ENCODE measurements around the gene KRT13.

DNA sequence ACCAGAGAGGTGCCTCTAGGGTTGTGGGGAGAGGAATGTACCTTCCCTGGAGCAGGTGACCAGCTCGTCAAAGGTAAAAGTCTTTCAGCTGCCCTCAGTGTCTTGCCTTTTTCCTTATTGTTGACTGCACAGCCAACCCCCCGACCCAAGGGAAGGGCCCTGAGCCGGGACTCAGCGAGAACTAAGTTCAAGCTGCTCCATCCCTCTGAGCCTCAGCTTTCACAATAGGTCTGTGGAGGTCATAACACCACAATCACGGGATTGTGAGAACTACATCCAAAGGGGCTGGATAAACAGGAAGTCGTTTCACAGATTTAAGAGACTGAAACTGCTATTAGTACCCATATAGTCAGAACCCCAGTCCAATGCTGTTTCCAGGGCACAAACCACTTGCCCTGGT, 13.1 kb downstream of the KRT13 start:
- TF ChIP-seq, protein P1, sequence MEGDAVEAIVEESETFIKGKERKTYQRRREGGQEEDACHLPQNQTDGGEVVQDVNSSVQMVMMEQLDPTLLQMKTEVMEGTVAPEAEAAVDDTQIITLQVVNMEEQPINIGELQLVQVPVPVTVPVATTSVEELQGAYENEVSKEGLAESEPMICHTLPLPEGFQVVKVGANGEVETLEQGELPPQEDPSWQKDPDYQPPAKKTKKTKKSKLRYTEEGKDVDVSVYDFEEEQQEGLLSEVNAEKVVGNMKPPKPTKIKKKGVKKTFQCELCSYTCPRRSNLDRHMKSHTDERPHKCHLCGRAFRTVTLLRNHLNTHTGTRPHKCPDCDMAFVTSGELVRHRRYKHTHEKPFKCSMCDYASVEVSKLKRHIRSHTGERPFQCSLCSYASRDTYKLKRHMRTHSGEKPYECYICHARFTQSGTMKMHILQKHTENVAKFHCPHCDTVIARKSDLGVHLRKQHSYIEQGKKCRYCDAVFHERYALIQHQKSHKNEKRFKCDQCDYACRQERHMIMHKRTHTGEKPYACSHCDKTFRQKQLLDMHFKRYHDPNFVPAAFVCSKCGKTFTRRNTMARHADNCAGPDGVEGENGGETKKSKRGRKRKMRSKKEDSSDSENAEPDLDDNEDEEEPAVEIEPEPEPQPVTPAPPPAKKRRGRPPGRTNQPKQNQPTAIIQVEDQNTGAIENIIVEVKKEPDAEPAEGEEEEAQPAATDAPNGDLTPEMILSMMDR (IDR thresholded peaks at IDR 0.05): no peak
- no peak for TF ChIP-seq POLR2A (IDR thresholded peaks at IDR 0.05)

Data from gastroesophageal sphincter (tissue), 3 donors.